H1 (cell line): ENCODE measurements around the gene DENND4A. TPM values are rescaled to one million over a fixed set of nuclear protein-coding genes. Genes with fewer than 3 reads are reported as not detected.

Source experiments
- CTCF ChIA-PET: fragments of 300-600 bp; sonication (Branson Sonifier 250); formaldehyde crosslinking; loops from one replicate; lab custom pipeline; 2021; ENCODE audit not compliant: partially characterized antibody; lab: Charles Lee
- POLR2A ChIA-PET: fragments of 300-600 bp; sonication (Branson Sonifier 250); formaldehyde crosslinking; loops from one replicate; lab custom pipeline; 2021; ENCODE audit warnings: inconsistent platforms; ENCODE audit not compliant: partially characterized antibody; lab: Charles Lee
- DNase-seq, 2 experiments: peaks; one replicate each; pipeline versions ENCODE4 v3.0.0 to v3.0.0-alpha.2; 2010 to 2022; ENCODE audit warnings: low spot score in 2 of 2, low read depth in 1 of 2, mixed read lengths in 1 of 2
- FAIRE-seq: peaks from 2 replicates; lab custom pipeline; 2011; peaks lifted over from hg19 to GRCh38; lab: Jason Lieb, UNC
- H2AFZ ChIP-seq: 2 replicates; pipeline ENCODE4 v1.8.1; 2012; ENCODE audit warnings: low read length, inconsistent platforms
- H2AK5ac ChIP-seq: 2 replicates; pipeline ENCODE4 v1.6.1; 2013; ENCODE audit warnings: low read depth, low read length
- H2BK120ac ChIP-seq: replicated peaks from 2 replicates; pipeline ENCODE3; 2013; ENCODE audit warnings: low read depth, low read length, inconsistent platforms
- H2BK12ac ChIP-seq: 2 replicates; pipeline ENCODE4 v1.6.1; 2013; ENCODE audit warnings: low read depth, low read length
- H2BK15ac ChIP-seq: 2 replicates; pipeline ENCODE4 v1.6.1; 2013; ENCODE audit warnings: low read length
- H2BK20ac ChIP-seq: 2 replicates; pipeline ENCODE4 v1.6.1; 2013; ENCODE audit warnings: low read length
- H2BK5ac ChIP-seq: 2 replicates; pipeline ENCODE4 v1.6.1; 2013; ENCODE audit warnings: low read depth, low read length
- H3K14ac ChIP-seq: 2 replicates; pipeline ENCODE4 v1.6.1; 2013; ENCODE audit warnings: inconsistent platforms; ENCODE audit not compliant: insufficient read length
- H3K18ac ChIP-seq: 2 replicates; pipeline ENCODE4 v1.6.1; 2013; ENCODE audit warnings: low read length; ENCODE audit errors: extremely low read depth
- H3K23ac ChIP-seq: 2 replicates; pipeline ENCODE4 v1.6.1; 2013; ENCODE audit warnings: inconsistent platforms; ENCODE audit not compliant: insufficient read length
- H3K23me2 ChIP-seq: 2 replicates; pipeline ENCODE4 v1.6.1; 2013; ENCODE audit warnings: low read depth, low read length
- H3K27ac ChIP-seq: 2 replicates; pipeline ENCODE4 v1.6.1; 2011; ENCODE audit warnings: low read depth, low read length, inconsistent platforms
- H3K27me3 ChIP-seq, 4 experiments: replicated peaks in 1 of 4; 1 replicate in 1 of 4; 2 replicates in 3 of 4; pipeline versions ENCODE4 v1.6.1 to v1.8.1; 2011 to 2013; ENCODE audit warnings: low read length in 3 of 4, mild to moderate bottlenecking in 3 of 4, inconsistent platforms in 2 of 4, mixed read lengths in 2 of 4, moderate library complexity in 1 of 4; ENCODE audit not compliant: control insufficient read depth in 3 of 4, insufficient read depth in 3 of 4; ENCODE audit errors: extremely low read depth in 1 of 4
- H3K36me3 ChIP-seq, 4 experiments: 2 replicates each; pipeline versions ENCODE4 v1.6.1 to v1.8.1; 2011 to 2013; ENCODE audit warnings: mild to moderate bottlenecking in 4 of 4, low read length in 3 of 4, moderate library complexity in 2 of 4, control low read depth in 1 of 4, inconsistent platforms in 1 of 4; ENCODE audit not compliant: insufficient read depth in 4 of 4, control insufficient read depth in 2 of 4
- H3K4ac ChIP-seq: replicated peaks from 2 replicates; pipeline ENCODE3; 2013; ENCODE audit warnings: low read length, low read depth, mixed read lengths, inconsistent platforms; ENCODE audit not compliant: insufficient read length
- H3K4me1 ChIP-seq, 4 experiments: replicated peaks in 1 of 4; 1 replicate in 1 of 4; 2 replicates in 3 of 4; pipeline versions ENCODE4 v1.6.1 to v1.8.1; 2011 to 2013; ENCODE audit warnings: low read length in 3 of 4, inconsistent platforms in 2 of 4, mixed read lengths in 1 of 4; ENCODE audit not compliant: insufficient read depth in 4 of 4, control insufficient read depth in 3 of 4
- H3K4me2 ChIP-seq, 2 experiments: 2 replicates each; pipeline versions ENCODE4 v1.6.1 to v1.8.1; 2011 to 2013; ENCODE audit warnings: low read depth in 2 of 2, low read length in 2 of 2, control low read depth in 1 of 2, inconsistent platforms in 1 of 2, mild to moderate bottlenecking in 1 of 2; ENCODE audit not compliant: insufficient read depth in 1 of 2
- H3K4me3 ChIP-seq, 4 experiments: fragments of 200-600, 300-600 bp in 1 of 4; sonication (generic), shearing (Covaris generic), sonication (Bioruptor Twin) in 1 of 4; 2 replicates each; pipeline versions ENCODE4 v1.5.1 to v1.8.1; 2011 to 2016; ENCODE audit warnings: low read length in 4 of 4, low read depth in 3 of 4, control low read depth in 2 of 4, inconsistent platforms in 2 of 4, mild to moderate bottlenecking in 2 of 4, mixed read lengths in 1 of 4, moderate library complexity in 1 of 4; ENCODE audit not compliant: insufficient read depth in 2 of 4; ENCODE audit errors: extremely low read depth in 1 of 4
- H3K56ac ChIP-seq: replicated peaks from 2 replicates; pipeline ENCODE3; 2013; ENCODE audit warnings: low read depth, mild to moderate bottlenecking, mixed read lengths, low read length, inconsistent platforms; ENCODE audit not compliant: insufficient read length
- H3K79me1 ChIP-seq: 2 replicates; pipeline ENCODE4 v1.6.1; 2013; ENCODE audit warnings: low read depth, low read length, control low read depth
- H3K79me2 ChIP-seq, 2 experiments: 2 replicates each; pipeline versions ENCODE4 v1.6.1 to v1.8.1; 2012 to 2013; ENCODE audit warnings: low read length in 2 of 2, mild to moderate bottlenecking in 2 of 2, inconsistent platforms in 1 of 2; ENCODE audit not compliant: insufficient read depth in 2 of 2, control insufficient read depth in 1 of 2
- H3K9ac ChIP-seq, 4 experiments: replicated peaks in 1 of 4; 1 replicate in 1 of 4; 2 replicates in 3 of 4; pipeline versions ENCODE4 v1.6.1 to v1.8.1; 2011 to 2013; ENCODE audit warnings: low read depth in 3 of 4, low read length in 3 of 4, control low read depth in 2 of 4, mild to moderate bottlenecking in 2 of 4, moderate library complexity in 2 of 4, inconsistent platforms in 1 of 4; ENCODE audit errors: extremely low read depth in 1 of 4
- H3K9me3 ChIP-seq, 2 experiments: 2 replicates each; pipeline versions ENCODE4 v1.6.1 to v1.8.1; 2012 to 2013; ENCODE audit warnings: mild to moderate bottlenecking in 2 of 2, moderate library complexity in 2 of 2, control low read depth in 1 of 2, inconsistent platforms in 1 of 2, low read depth in 1 of 2, low read length in 1 of 2, mixed read lengths in 1 of 2; ENCODE audit not compliant: insufficient read depth in 2 of 2
- H4K20me1 ChIP-seq, 2 experiments: replicated peaks in 1 of 2; 2 replicates each; pipeline versions ENCODE3 to v1.8.1; 2011 to 2013; ENCODE audit warnings: inconsistent platforms in 2 of 2, low read length in 2 of 2, mild to moderate bottlenecking in 1 of 2; ENCODE audit not compliant: insufficient read depth in 2 of 2, control insufficient read depth in 1 of 2
- H4K5ac ChIP-seq: 2 replicates; pipeline ENCODE4 v1.6.1; 2013; ENCODE audit warnings: low read length, low read depth, mixed read lengths, inconsistent platforms; ENCODE audit not compliant: insufficient read length
- H4K8ac ChIP-seq: 2 replicates; pipeline ENCODE4 v1.8.0; 2013; ENCODE audit warnings: mild to moderate bottlenecking, moderate library complexity, low read length, inconsistent platforms; ENCODE audit not compliant: insufficient read depth; ENCODE audit errors: extremely low read depth
- H4K91ac ChIP-seq: replicated peaks from 2 replicates; pipeline ENCODE3; 2013; ENCODE audit warnings: low read length, mixed read lengths, inconsistent platforms; ENCODE audit not compliant: insufficient read length
- CEBPB ChIP-seq: IDR thresholded peaks from 2 replicates; pipeline ENCODE4 v1.6.1; 2012; ENCODE audit warnings: low read depth, low read length
- CHD1 ChIP-seq: IDR thresholded peaks from 2 replicates; pipeline ENCODE4 v1.6.1; 2012; ENCODE audit warnings: low read depth, low read length, improper control_type of control experiment
- EP300 ChIP-seq, 2 experiments: IDR thresholded peaks; 1 replicate in 1 of 2; 2 replicates in 1 of 2; pipeline ENCODE4 v1.6.1; 2011 to 2012; ENCODE audit warnings: low read depth in 2 of 2, low read length in 2 of 2, mild to moderate bottlenecking in 2 of 2, borderline replicate concordance in 1 of 2, inconsistent platforms in 1 of 2, moderate library complexity in 1 of 2
- HDAC6 ChIP-seq: IDR thresholded peaks from one replicate; pipeline ENCODE4 v1.7.1; 2012; ENCODE audit warnings: low read depth, mild to moderate bottlenecking, inconsistent platforms, low read length, moderate library complexity
- SAP30 ChIP-seq: fragments of 300-600 bp; sonication (generic); IDR thresholded peaks from 2 replicates; pipeline ENCODE4 v1.7.1; 2012; ENCODE audit warnings: low read length, moderate library complexity, mild to moderate bottlenecking, inconsistent platforms; ENCODE audit not compliant: insufficient read depth, insufficient replicate concordance
- SIX5 ChIP-seq: IDR thresholded peaks from 2 replicates; pipeline ENCODE4 v1.6.1; 2011; ENCODE audit warnings: mild to moderate bottlenecking, low read depth, low read length
- TEAD4 ChIP-seq: IDR thresholded peaks from 2 replicates; pipeline ENCODE4 v1.6.1; 2012; ENCODE audit warnings: low read depth, low read length, inconsistent platforms, mixed read lengths
- USF2 ChIP-seq: IDR thresholded peaks from 2 replicates; pipeline ENCODE4 v1.6.1; 2011; ENCODE audit warnings: low read length, improper control_type of control experiment
- WGBS, 2 experiments: shearing (Covaris generic) in 1 of 2; methylation state at CpG; one replicate each; pipeline versions ENCODE4 v1.1.6 to v1.1.7; 2013 to 2015; ENCODE audit warnings: low lambda C conversion rate in 2 of 2, mixed read lengths in 2 of 2, inconsistent platforms in 1 of 2, low coverage in 1 of 2, missing lambda C conversion rate in 1 of 2; ENCODE audit not compliant: insufficient replicate concordance in 2 of 2, insufficient coverage in 1 of 2, insufficient read length in 1 of 2; ENCODE audit errors: extremely low coverage in 1 of 2, missing lambda C conversion rate in 1 of 2; 5-methylcytosine and 5-hydroxymethylcytosine counted together
- polyA plus RNA-seq, 7 experiments: library from polyadenylated mRNA; depleted of rRNA in 3 of 7; stranded (reverse) in 5 of 7; unstranded in 2 of 7; fragments of >200 nt in 5 of 7; fragments of 200-250 nt in 2 of 7; gene quantifications; 1 replicate in 5 of 7; 2 replicates in 1 of 7; 4 replicates in 1 of 7; pipeline versions ENCODE4 v1.2.1 to v1.2.3, GENCODE V29; 2011 to 2013; ENCODE audit warnings: missing spikeins in 2 of 7, mixed read lengths in 2 of 7
- total RNA-seq: library from RNA; stranded (reverse); fragmentation: NEBNext Ultra II Directional; extraction: Animal tissue kit (Norgen Biotek cat#: 25700); gene quantifications from 2 replicates; pipeline ENCODE4 v1.2.1, GENCODE V29; 2021

The DENND4A gene
- total and polyA plus RNA-seq, 2 of the 8 experiments (the other 6 are each of a cell fraction or from before 2014, with no cell fraction given) = 1.3 to 4.7 TPM

- H3K23me2 ChIP-seq = no peaks in the 10 kb centered on the region
- WGBS, 2 experiments = 77% methylated on average over 3 of the region's 3 CpGs; no CpG with 5 or more reads in 1 of the 2 experiments
- H3K27me3 ChIP-seq = no peaks in the 10 kb centered on the region
- no peaks in the 10 kb centered on the region for H3K36me3 ChIP-seq
- H2AK5ac ChIP-seq = no peak overlapping the region
- H3K27ac ChIP-seq = no peak overlapping the region
- no peaks in the 10 kb centered on the region for H4K20me1 ChIP-seq
- H3K9ac ChIP-seq = no peak overlapping the region
- no peak for DNase-seq
- no peak for TF ChIP-seq EP300 (IDR thresholded peaks at IDR 0.05; ENCODE audit: borderline replicate concordance in 1 of 2, low read depth in 2 of 2, low read length in 2 of 2)
- TF ChIP-seq CHD1 = no peak
- no peak for TF ChIP-seq HDAC6
- TF ChIP-seq CEBPB = no peak
- no peak for TF ChIP-seq USF2
- TF ChIP-seq SIX5 = no peak
- TF ChIP-seq TEAD4 = no peak
- no peak for TF ChIP-seq SAP30
- H3K4me3 ChIP-seq = no peak overlapping the region
- H2BK12ac ChIP-seq = no peak overlapping the region
- no peak overlapping the region for H2AFZ ChIP-seq
- no peak overlapping the region for H2BK5ac ChIP-seq
- H3K79me2 ChIP-seq = no peaks in the 10 kb centered on the region
- H3K79me1 ChIP-seq = no peaks in the 10 kb centered on the region
- H2BK20ac ChIP-seq = no peak overlapping the region
- FAIRE-seq = no peak
- ChIA-PET CTCF (interaction anchor here (0.7 to 5.3 kb wide), 5 partner anchors 9 to 363 kb away, joined by 3 to 26 read pairs (median 3); no protein-coding TSS in a partner anchor), POLR2A (interaction anchor here (1.1 to 1.6 kb wide), 2 partner anchors 17 to 53 kb away, joined by 3 to 5 read pairs; no protein-coding TSS in a partner anchor)
- no peak overlapping the region for H3K23ac ChIP-seq
- H4K91ac ChIP-seq = no peak overlapping the region
- H4K8ac ChIP-seq = no peak overlapping the region
- no peak overlapping the region for H3K18ac ChIP-seq
- no peak overlapping the region for H3K4me2 ChIP-seq
- no peak overlapping the region for H3K4ac ChIP-seq
- no peak overlapping the region for H3K56ac ChIP-seq
- H3K4me1 ChIP-seq = peaks cover 0 to 4% (median under 1%) of the 10 kb centered on the region in 4 experiments; a peak in 1 of 7 replicates
- no peaks in the 10 kb centered on the region for H3K9me3 ChIP-seq
- no peak overlapping the region for H4K5ac ChIP-seq
- no peak overlapping the region for H2BK15ac ChIP-seq
- H2BK120ac ChIP-seq = no peak overlapping the region
- no peak overlapping the region for H3K14ac ChIP-seq
These were observed 162.5 kb downstream of the DENND4A start for GRCh38 chr15:65629548-65629947.
